ENCODE data around the gene PPP2R2D.

GRCh38 chr10:131882590-131883451 is 18.0 kb upstream of the PPP2R2D start:
- TF ChIP-seq EZH2 (IDR thresholded peaks at IDR 0.05; ENCODE audit: low read depth) (no peak), CTCF (conservative IDR thresholded peaks at IDR 0.05) (no peak)

Data from PC-9 (cell line).